GM23338 (cell line): ENCODE measurements around the gene RBM7. TPM values are rescaled to one million over a fixed set of nuclear protein-coding genes. Genes with fewer than 3 reads are reported as not detected.

Source experiments
- ATAC-seq: fragments of 200-7000 bp; cut with Tn5 transposase; 3 replicates; pipeline ENCODE4 v1.9.1; 2020
- DNase-seq: peaks from one replicate; pipeline ENCODE4 v3.0.0-alpha.2; 2015; ENCODE audit warnings: low spot score
- H2AFZ ChIP-seq: fragments of 200-600 bp; sonication (generic); 2 replicates; pipeline ENCODE4 v1.8.0; 2016; ENCODE audit warnings: antibody characterized with exemption, mild to moderate bottlenecking, moderate library complexity
- H3F3A ChIP-seq: fragments of 200-600 bp; sonication (generic); replicated peaks from 2 replicates; pipeline ENCODE4 v1.8.0; 2017; ENCODE audit warnings: antibody characterized with exemption, mixed run types, low read depth
- H3K27ac ChIP-seq: fragments of 200-600 bp; sonication (generic); 2 replicates; pipeline ENCODE4 v1.6.1; 2016; ENCODE audit warnings: low read depth
- H3K27me3 ChIP-seq: fragments of 200-600 bp; sonication (generic); 2 replicates; pipeline ENCODE4 v1.8.0; 2016; ENCODE audit warnings: mild to moderate bottlenecking, mixed run types, moderate library complexity; ENCODE audit not compliant: insufficient read depth
- H3K36me3 ChIP-seq: fragments of 200-600 bp; sonication (generic); 2 replicates; pipeline ENCODE4 v1.8.0; 2016; ENCODE audit warnings: mild to moderate bottlenecking; ENCODE audit not compliant: insufficient read depth
- H3K4me1 ChIP-seq: fragments of 200-600 bp; sonication (generic); 2 replicates; pipeline ENCODE4 v1.8.0; 2016; ENCODE audit warnings: mild to moderate bottlenecking, moderate library complexity; ENCODE audit not compliant: insufficient read depth
- H3K4me2 ChIP-seq: fragments of 200-600 bp; sonication (generic); 2 replicates; pipeline ENCODE4 v1.7.1; 2017; ENCODE audit warnings: mixed run types
- H3K4me3 ChIP-seq: fragments of 200-600 bp; sonication (generic); 2 replicates; pipeline ENCODE4 v1.6.1; 2016; ENCODE audit warnings: mixed run types
- H3K79me2 ChIP-seq: fragments of 200-600 bp; sonication (generic); replicated peaks from 2 replicates; pipeline ENCODE4 v1.8.0; 2017; ENCODE audit warnings: mild to moderate bottlenecking; ENCODE audit not compliant: insufficient read depth
- H3K9me2 ChIP-seq: fragments of 200-600 bp; sonication (generic); 2 replicates; pipeline ENCODE4 v1.8.0; 2017; ENCODE audit not compliant: insufficient read depth
- H4K20me1 ChIP-seq: fragments of 200-600 bp; sonication (generic); replicated peaks from 2 replicates; pipeline ENCODE4 v1.8.0; 2017; ENCODE audit warnings: mild to moderate bottlenecking; ENCODE audit not compliant: insufficient read depth
- H3K27ac Mint-ChIP-seq: 2 replicates; pipeline ENCODE4 v1.8.0; 2020; ENCODE audit warnings: inconsistent platforms, mild to moderate bottlenecking, moderate library complexity, mixed read lengths
- H3K27me3 Mint-ChIP-seq: 3 replicates; pipeline ENCODE4 v1.8.0; 2022; ENCODE audit warnings: low read depth, mild to moderate bottlenecking, moderate library complexity, mixed read lengths, inconsistent platforms; ENCODE audit not compliant: insufficient read depth, poor library complexity
- H3K36me3 Mint-ChIP-seq: 3 replicates; pipeline ENCODE4 v1.8.0; 2021; ENCODE audit warnings: low read depth, mild to moderate bottlenecking, inconsistent platforms, moderate library complexity, mixed read lengths
- H3K4me1 Mint-ChIP-seq: 3 replicates; pipeline ENCODE4 v1.8.0; 2020; ENCODE audit warnings: mild to moderate bottlenecking, inconsistent platforms, mixed read lengths
- H3K4me3 Mint-ChIP-seq: 3 replicates; pipeline ENCODE4 v1.8.0; 2021; ENCODE audit warnings: moderate library complexity, mild to moderate bottlenecking, inconsistent platforms, mixed read lengths
- H3K9me3 Mint-ChIP-seq: 3 replicates; pipeline ENCODE4 v1.8.0; 2020; ENCODE audit warnings: moderate library complexity, mild to moderate bottlenecking, inconsistent platforms, mixed read lengths
- EZH2phosphoT487 ChIP-seq: fragments of 200-600 bp; sonication (generic); IDR thresholded peaks from one replicate; pipeline ENCODE4 v1.8.1; 2018; ENCODE audit warnings: antibody characterized with exemption; ENCODE audit not compliant: unreplicated experiment
- polyA plus RNA-seq: library from polyadenylated mRNA; unstranded; fragments of >200 nt; fragmentation: Nextera tagmentation; extraction: Ambion mirVana; gene quantifications from 2 replicates; pipeline ENCODE4 v1.2.1, GENCODE V29; 2016
- total RNA-seq: library from RNA; depleted of rRNA; stranded (reverse); fragments of >200 nt; shearing (Covaris generic); gene quantifications from 2 replicates; pipeline ENCODE4 v1.2.3, GENCODE V29; 2014
- TF ChIP-seq, protein P1 (sequence below): IDR thresholded peaks from one replicate; pipeline ENCODE4 v1.6.1; 2018; ENCODE audit warnings: antibody characterized with exemption; ENCODE audit not compliant: unreplicated experiment
- TF ChIP-seq, protein P2 (sequence below): fragments of 250-450 bp; sonication (Bioruptor Pico); IDR thresholded peaks from 2 replicates; pipeline ENCODE4 v1.5.0; 2020; ENCODE audit warnings: mild to moderate bottlenecking, moderate library complexity

RBM7 gene
- total and polyA plus RNA-seq, 2 experiments from 2014 or later: 31.5 to 57.2 TPM

DNA sequence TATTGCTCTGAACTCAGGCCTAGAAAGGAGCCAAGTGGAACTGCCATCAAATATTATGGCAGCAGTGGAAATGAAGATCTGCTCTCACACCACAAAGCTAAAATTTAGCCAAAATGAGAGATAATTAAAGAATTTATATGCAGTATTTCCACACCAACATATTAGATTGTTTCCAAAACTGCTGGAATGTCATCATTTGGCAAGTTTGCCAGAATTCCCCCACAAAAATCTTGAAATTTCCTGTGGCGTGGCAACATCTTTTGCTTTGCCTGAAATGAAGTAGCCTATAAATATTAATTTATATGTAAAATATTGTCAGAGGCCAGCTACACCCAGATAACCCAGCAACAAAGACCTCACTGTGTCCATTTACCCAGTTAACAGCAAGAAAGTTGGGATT lies 13.9 kb upstream of the RBM7 start:
- Histone ChIP-seq H3F3A (no peaks in the 10 kb centered on the region), H3K79me2 (no peaks in the 10 kb centered on the region), H3K36me3 (no peaks in the 10 kb centered on the region), H3K27ac (no peak overlapping the region), H4K20me1 (no peaks in the 10 kb centered on the region), H2AFZ (no peak overlapping the region), H3K4me2 (no peak overlapping the region), H3K9me2 (0 out of 2 replicates have a peak, but pooled peaks cover 8% of the 10 kb centered on the region), H3K4me3 (no peak overlapping the region), H3K4me1 (no peaks in the 10 kb centered on the region), H3K27me3 (no peaks in the 10 kb centered on the region)
- DNase-seq (no peak), ATAC-seq (no peak)
- Mint-ChIP-seq H3K27ac (no peak overlapping the region), H3K36me3 (no peaks in the 10 kb centered on the region; the same call in 2 of the 3 replicates), H3K4me3 (no peak overlapping the region), H3K27me3 (no peaks in the 10 kb centered on the region), H3K9me3 (peaks cover 8% of the 10 kb centered on the region; the same call in 2 of the 3 replicates), H3K4me1 (no peaks in the 10 kb centered on the region)
- TF ChIP-seq, protein P1, sequence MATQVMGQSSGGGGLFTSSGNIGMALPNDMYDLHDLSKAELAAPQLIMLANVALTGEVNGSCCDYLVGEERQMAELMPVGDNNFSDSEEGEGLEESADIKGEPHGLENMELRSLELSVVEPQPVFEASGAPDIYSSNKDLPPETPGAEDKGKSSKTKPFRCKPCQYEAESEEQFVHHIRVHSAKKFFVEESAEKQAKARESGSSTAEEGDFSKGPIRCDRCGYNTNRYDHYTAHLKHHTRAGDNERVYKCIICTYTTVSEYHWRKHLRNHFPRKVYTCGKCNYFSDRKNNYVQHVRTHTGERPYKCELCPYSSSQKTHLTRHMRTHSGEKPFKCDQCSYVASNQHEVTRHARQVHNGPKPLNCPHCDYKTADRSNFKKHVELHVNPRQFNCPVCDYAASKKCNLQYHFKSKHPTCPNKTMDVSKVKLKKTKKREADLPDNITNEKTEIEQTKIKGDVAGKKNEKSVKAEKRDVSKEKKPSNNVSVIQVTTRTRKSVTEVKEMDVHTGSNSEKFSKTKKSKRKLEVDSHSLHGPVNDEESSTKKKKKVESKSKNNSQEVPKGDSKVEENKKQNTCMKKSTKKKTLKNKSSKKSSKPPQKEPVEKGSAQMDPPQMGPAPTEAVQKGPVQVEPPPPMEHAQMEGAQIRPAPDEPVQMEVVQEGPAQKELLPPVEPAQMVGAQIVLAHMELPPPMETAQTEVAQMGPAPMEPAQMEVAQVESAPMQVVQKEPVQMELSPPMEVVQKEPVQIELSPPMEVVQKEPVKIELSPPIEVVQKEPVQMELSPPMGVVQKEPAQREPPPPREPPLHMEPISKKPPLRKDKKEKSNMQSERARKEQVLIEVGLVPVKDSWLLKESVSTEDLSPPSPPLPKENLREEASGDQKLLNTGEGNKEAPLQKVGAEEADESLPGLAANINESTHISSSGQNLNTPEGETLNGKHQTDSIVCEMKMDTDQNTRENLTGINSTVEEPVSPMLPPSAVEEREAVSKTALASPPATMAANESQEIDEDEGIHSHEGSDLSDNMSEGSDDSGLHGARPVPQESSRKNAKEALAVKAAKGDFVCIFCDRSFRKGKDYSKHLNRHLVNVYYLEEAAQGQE: no peak
- TF ChIP-seq EZH2phosphoT487: no peak

DNA sequence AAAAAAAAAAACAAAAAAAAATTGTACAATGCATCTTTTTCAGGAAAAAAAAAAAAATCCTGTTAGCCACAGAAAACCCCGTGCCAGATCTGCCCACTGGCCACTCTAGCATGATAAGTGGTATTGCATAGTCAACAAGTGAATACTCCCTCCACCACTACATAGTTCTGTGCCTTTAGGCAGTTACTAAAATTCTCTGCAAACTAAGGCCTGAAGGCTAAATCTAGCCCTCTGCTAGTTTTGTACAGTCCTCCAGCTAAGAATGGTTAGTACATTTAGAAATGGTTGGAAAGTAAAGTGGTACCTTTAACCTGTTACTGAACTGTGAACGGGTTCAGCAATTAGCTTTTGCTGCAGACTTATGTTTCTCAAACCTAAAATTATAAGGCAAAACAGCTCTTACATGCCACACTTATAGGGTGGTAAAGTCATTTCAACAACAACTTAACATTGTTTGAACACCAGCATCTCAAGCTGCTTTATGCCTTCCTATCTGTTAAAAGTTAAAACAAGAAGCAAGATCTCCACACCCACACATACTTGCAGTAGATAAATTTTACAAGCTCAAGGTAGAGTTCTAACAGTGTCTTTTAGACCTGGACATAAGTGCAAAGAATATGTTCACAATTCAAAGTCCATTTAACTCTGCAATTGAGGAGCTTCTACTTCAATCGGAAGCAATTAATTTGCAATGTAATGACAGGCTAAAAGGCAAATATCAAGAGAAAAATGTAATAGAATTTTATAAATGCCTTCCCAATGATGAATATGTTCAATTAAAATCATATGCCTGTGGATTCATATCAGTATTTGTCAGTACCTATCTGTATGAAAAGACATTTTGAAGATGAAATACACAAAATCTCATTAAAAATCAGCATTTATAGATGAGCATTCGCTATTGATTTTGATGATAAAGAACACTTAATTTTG lies 7.5 kb upstream of the RBM7 start:
- Histone ChIP-seq H4K20me1 (no peaks in the 10 kb centered on the region), H2AFZ (peak overlapping the region; percentile 15; the same call in 1 of the 2 replicates), H3K4me1 (0 out of 2 replicates have a peak, but pooled peaks cover 10% of the 10 kb centered on the region), H3K36me3 (no peaks in the 10 kb centered on the region; the same call in 1 of the 2 replicates), H3K4me2 (no peak overlapping the region), H3K27me3 (no peaks in the 10 kb centered on the region), H3K79me2 (no peaks in the 10 kb centered on the region), H3K9me2 (no peaks in the 10 kb centered on the region), H3K27ac (no peak overlapping the region), H3K4me3 (no peak overlapping the region), H3F3A (no peaks in the 10 kb centered on the region)
- H3K4me1 Mint-ChIP-seq: peaks cover 18% of the 10 kb centered on the region; the same call in 2 of the 3 replicates
- H3K36me3 Mint-ChIP-seq: no peaks in the 10 kb centered on the region
- no peaks in the 10 kb centered on the region for H3K9me3 Mint-ChIP-seq
- DNase-seq: no peak
- H3K4me3 Mint-ChIP-seq: no peak overlapping the region
- H3K27ac Mint-ChIP-seq: no peak overlapping the region
- no peak for ATAC-seq
- TF ChIP-seq, protein P1: no peak
- TF ChIP-seq, protein P2, sequence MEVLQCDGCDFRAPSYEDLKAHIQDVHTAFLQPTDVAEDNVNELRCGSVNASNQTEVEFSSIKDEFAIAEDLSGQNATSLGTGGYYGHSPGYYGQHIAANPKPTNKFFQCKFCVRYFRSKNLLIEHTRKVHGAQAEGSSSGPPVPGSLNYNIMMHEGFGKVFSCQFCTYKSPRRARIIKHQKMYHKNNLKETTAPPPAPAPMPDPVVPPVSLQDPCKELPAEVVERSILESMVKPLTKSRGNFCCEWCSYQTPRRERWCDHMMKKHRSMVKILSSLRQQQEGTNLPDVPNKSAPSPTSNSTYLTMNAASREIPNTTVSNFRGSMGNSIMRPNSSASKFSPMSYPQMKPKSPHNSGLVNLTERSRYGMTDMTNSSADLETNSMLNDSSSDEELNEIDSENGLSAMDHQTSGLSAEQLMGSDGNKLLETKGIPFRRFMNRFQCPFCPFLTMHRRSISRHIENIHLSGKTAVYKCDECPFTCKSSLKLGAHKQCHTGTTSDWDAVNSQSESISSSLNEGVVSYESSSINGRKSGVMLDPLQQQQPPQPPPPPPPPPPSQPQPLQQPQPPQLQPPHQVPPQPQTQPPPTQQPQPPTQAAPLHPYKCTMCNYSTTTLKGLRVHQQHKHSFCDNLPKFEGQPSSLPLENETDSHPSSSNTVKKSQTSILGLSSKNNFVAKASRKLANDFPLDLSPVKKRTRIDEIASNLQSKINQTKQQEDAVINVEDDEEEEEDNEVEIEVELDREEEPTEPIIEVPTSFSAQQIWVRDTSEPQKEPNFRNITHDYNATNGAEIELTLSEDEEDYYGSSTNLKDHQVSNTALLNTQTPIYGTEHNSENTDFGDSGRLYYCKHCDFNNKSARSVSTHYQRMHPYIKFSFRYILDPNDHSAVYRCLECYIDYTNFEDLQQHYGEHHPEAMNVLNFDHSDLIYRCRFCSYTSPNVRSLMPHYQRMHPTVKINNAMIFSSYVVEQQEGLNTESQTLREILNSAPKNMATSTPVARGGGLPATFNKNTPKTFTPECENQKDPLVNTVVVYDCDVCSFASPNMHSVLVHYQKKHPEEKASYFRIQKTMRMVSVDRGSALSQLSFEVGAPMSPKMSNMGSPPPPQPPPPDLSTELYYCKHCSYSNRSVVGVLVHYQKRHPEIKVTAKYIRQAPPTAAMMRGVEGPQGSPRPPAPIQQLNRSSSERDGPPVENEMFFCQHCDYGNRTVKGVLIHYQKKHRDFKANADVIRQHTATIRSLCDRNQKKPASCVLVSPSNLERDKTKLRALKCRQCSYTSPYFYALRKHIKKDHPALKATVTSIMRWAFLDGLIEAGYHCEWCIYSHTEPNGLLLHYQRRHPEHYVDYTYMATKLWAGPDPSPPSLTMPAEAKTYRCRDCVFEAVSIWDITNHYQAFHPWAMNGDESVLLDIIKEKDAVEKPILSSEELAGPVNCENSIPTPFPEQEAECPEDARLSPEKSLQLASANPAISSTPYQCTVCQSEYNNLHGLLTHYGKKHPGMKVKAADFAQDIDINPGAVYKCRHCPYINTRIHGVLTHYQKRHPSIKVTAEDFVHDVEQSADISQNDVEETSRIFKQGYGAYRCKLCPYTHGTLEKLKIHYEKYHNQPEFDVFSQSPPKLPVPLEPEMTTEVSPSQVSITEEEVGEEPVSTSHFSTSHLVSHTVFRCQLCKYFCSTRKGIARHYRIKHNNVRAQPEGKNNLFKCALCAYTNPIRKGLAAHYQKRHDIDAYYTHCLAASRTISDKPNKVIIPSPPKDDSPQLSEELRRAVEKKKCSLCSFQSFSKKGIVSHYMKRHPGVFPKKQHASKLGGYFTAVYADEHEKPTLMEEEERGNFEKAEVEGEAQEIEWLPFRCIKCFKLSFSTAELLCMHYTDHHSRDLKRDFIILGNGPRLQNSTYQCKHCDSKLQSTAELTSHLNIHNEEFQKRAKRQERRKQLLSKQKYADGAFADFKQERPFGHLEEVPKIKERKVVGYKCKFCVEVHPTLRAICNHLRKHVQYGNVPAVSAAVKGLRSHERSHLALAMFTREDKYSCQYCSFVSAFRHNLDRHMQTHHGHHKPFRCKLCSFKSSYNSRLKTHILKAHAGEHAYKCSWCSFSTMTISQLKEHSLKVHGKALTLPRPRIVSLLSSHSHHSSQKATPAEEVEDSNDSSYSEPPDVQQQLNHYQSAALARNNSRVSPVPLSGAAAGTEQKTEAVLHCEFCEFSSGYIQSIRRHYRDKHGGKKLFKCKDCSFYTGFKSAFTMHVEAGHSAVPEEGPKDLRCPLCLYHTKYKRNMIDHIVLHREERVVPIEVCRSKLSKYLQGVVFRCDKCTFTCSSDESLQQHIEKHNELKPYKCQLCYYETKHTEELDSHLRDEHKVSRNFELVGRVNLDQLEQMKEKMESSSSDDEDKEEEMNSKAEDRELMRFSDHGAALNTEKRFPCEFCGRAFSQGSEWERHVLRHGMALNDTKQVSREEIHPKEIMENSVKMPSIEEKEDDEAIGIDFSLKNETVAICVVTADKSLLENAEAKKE (CRISPR knock-in tag): no peak
- H3K27me3 Mint-ChIP-seq: peaks cover 7% of the 10 kb centered on the region
